HG03439 (cell line): ENCODE results near the gene HES7.
A peak's percentile ranks its signal among the peaks of the same experiment; 100 is the strongest.
"Not testable (repeated sequence)": the region's sequence is repeated elsewhere in the genome, so short reads cannot be mapped to it uniquely, and the experiment has no call there.

Source experiments
- ATAC-seq: cut with Tn5 transposase; IDR thresholded peaks from one replicate; pipeline ENCODE4 v1.9.1; 2021; ENCODE audit warnings: mild to moderate bottlenecking, moderate library complexity; ENCODE audit not compliant: unreplicated experiment

Gene HES7

DNA sequence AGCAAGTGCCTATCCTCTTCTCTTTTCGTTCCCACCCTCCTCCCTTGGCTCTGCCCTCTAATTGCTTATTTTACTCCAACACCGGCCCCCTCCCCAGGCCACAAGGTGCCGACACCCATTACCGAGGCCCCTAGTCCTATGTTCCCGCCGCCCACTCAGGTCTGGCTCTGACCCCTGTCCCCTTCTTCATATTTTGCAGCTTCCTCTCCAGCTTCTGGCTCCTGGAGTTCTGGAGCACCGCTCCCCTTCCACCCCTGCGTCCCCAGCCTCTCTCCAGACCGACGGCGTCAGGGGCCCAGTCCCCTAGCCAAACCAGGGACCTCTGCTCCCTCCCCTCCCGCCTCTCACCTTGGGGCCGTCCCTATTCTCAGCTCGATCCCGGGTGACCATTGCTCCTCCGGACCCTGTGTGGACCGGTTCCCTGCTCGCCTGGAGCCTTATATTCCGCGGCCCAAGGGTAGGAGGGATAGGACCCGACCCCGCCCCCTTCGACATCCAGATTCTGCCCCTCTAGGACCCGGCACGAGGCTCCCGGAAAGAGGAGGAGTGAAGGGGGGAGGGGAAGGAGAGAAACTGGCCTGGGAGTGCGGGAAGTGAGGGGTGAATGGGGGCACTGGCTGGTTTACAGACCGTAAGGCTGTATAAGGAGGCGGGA, at the start of gene HES7:
Gene HES7 (minus strand): TSS at position 412 of the 655 bp plus-strand sequence. CDS start 22 bp downstream, at position 390.
- no peak for ATAC-seq

DNA sequence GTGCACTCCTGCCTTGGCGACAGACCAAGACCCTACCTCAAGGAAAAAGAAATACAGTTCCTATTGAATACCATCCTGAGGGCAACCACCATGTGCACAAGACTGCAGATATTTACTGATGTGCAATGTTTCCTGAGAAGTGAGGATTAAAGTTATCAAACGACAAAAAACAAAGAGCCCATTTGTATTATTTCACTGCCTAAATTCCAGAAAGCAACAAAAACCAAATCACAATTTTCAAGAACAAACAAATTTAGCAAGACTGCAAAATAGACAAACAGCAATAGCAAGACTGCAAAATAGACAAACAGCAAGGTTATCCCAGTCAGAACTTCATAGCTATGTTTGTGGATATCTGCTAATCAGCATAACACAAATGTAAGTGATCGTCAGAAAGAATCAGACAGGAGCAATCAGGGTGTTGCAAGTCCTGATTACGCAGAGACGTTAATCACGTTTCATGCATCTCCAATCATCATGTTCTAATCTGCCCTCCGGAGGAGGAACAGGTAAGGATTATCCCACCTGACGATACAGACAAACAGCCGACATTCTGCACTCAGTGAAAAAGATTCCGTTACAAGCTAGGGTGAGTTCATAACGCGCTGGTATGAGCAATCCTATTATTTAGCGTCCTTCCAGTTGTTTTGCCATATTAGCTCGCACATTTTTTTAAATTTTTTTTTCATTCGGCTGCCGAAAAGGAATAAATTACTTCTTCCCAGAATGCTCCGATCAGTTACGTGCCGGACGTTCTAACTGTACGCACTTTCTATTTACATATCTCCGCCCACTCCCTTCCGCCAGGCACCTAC, 49.4 kb upstream of the HES7 start:
- peak; percentile 75 for ATAC-seq

DNA sequence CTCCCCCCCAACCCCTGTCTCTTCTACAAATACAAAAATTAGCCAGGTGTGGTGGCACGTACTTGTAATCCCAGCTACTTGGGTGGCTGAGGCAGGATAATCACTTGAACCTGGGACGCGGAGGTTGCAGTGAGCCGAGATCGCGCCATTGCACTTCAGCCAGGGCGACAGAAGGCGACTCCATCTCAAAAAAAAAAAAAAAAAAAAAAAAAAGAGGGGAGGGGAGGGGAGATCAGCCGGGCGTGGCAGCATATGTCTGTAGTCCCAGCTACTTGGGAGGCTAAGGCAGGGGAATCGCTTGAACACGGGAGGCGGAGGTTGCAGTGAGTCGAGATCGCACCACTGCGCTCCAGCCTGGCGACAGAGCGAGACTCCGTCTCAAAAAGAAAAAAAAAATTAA, 46.3 kb upstream of the HES7 start:
- not testable (repeated sequence) for ATAC-seq

DNA sequence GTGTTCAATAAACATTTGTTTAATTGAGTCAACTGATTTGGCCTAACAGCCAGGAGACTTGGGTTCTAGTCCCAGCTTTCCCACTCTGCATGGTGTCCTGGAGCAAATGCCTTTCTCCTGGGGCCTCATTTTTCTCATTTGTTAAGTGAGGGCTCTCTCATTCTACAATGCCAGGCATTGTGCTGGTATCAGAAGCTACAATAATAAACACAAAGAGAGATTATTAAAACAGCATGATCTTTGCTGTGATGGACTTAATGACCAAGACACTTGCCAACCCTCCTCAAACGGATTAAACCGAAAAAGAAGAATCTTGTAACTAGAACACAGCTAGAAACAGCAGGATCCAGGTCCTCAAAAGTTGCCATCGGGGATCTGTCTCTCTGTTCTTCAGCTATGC, 43.6 kb upstream of the HES7 start:
- no peak for ATAC-seq

DNA sequence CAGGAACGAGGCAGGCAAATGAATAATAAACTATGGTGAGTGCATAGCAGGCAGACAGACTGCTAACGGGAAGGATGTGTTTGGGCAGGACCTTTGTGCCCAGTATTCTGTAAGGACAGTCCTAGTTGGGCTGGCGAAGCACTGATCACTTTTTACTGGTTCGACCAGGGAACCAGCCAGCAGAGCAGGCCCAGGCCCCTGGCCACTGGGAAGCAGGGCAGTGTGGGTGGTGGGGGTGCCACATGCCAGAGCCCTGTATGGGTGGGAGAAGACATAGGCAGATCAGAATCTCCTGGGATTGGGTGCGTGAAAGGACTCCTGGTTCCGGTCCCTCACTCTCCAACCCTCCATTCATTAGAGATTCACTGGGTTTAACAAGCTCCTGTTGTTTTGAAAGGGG, 42.8 kb upstream of the HES7 start:
- no peak for ATAC-seq

DNA sequence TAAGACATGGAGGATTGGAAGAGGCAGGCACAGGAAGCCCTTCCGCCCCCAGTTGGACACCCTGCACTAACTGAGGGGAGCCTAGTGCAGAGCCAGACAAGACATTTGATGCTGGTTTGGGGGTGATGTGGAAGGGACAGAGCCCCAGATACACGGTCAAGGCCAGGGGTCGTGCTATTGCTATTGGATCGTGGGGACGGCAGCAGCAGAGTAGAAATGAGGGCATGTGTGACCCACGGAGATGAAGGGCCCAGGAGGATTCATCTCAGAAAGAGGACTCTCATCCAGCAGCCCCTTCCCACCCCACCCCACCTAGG, 40.9 kb upstream of the HES7 start:
- no peak for ATAC-seq

DNA sequence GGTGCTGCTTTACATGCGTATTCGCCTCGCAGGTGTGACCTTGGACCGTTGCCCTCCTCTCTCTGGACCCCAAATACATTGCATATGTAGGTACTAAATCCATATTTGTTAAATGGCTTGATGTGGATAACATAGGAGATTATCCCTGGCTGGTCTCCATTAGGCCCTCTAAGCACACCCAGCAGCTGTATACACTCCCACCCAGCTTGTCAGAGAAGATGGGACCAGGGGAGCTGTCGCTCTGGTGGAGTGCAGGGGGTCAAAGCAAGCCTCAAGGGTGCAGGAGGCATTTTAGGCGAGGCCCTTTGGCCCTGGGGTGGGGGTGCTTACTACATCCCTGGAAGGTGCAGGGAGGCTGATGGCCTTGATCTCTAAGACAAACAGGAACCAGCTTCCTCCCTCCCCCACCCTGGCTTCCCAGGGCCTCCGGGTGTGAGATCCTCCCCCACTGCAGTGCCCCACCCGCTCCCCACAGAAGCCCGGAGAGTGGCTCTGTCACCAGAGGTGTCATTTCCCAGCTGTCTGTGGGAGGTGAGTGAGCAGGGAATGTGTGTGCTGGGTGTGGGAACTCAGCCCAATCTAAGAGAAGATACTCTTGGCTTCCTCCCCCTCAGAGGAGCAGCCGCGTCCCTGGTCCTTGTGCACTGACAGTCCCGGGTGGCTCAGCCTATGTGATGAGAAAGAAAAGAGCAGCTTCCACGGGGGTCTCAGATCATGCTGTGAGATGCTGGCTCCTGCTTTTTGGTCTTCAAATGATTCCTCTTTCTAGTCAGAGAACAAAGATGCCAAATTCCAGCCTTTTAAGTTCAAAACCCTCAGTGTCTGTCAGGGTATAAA, 40.3 kb upstream of the HES7 start:
- no peak for ATAC-seq

DNA sequence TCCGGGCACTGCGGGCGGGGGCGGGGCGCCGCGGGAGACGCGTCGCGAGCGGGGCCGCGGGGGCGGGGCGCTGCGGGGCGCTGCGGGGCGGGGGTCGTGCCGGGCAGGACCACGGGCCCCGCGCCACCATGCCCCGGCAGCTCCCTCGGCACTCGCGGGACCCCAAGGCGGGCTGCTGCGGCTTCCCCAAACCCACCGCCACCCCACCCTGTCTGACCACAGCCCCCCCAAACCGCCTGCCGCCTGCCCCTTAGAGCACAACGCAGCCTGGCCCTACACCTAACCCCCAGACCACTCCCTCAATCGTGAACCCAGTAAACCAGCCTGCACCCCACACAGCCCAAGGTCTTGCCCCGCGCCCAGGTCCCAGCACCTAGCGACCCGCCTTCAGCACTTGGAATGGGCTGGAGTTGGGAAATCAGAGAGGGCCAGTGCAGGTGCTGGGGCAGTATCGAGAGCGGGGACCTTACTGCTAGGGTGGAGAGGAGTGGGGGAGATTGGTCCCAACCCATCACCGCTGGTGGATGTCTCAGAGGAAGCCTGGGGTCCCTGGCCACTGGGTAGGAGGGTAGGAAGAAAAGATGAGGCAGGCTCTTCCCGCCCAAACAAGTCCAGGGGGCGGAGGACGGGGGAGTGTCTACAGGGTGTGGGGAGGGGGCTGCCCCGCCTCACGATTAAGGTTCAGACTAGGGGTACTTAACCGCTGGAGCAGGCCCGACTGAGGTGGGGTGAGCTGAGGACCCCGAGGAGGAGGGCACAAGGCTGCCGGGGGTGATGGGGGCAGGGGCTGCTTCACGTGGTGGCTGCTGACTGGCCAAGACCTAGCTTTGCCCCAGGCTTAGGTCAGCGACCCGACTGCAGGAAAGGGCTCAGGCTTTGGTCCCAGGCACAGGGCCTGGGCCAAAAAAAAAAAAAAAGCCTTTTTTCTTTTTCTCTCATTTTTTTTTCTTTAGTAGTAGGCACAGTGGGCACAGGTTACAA, 39.4 kb upstream of the HES7 start:
- ATAC-seq = no peak

DNA sequence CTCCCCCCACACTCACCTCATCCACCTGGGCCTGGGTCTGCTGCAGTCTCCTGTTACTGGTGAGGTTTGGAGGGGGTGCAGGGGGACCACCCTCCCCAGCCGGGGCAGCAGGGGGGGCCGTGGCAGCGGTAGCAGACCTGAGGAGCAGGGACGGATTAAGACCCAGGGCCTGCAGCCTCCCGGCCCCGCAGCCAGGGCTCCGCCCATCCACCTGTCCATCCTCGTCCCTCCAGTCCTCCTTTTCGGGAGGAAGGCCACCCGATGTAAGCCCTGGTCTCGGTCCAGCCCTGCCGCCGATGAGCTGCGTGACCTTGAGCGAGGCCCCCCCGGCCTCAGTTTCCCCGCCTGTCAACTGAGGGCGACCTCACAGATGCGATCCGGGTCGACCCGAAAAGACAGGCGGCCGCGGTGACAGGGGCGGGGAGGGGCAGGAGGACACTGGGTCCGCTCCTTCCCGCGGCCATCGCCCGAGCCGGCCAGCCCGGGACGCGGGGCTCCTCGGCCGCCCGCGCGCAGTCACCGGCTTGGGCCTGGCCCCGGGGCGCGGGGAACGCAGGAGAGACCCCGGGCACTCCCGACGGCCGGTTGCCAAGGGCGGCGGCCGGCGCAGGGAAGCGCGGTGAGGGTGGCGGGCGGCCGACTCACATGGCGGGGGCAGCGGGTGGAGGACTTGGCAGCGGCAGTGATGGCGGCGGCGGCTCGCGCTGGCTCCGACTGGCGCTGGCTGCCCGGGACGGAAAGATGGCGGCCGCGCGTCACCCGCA, 38.5 kb upstream of the HES7 start, which contains the start of gene VAMP2:
Gene VAMP2 (minus strand): TSS at position 716 of the 764 bp plus-strand sequence. CDS start 69 bp downstream, at position 647.
- ATAC-seq = no peak

DNA sequence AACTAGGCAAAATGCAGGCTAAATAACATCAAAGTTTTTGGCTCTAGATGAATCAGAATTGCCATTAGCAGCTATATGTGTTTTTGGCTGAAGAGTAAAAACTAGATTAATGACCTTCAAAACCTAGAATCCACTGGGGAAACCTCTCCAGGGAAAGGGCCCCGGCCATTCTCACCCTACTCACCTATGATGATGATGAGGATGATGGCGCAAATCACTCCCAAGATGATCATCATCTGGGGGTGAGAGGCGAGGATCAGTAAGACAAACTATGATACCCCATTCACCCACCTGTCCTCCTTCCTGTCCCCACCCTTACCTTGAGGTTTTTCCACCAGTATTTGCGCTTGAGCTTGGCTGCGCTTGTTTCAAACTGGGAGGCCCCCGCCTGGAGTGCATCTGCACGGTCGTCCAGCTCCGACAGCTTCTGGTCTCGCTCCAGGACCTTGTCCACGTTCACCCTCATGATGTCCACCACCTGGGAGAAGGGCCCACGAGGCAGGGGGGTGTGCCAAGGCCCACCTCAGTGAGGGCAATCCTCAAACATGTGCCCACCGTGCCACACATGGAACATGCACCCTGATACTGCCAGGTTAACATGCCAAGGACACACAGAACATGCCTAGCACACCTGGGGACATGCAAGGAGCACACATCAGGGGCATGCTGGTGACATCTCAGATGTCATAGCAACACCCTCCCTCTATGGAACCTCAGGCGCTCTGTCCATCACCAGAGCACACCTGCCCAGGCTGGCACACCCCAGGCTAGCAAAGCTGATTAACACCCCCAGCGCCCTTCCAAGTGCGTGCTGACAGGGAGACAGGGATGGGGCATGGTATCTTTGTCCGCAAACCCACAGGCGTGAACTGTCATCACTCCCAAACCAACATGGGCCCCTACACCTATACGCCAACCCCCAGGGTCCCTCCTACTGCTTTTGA, 37.7 kb upstream of the HES7 start:
- no peak for ATAC-seq

DNA sequence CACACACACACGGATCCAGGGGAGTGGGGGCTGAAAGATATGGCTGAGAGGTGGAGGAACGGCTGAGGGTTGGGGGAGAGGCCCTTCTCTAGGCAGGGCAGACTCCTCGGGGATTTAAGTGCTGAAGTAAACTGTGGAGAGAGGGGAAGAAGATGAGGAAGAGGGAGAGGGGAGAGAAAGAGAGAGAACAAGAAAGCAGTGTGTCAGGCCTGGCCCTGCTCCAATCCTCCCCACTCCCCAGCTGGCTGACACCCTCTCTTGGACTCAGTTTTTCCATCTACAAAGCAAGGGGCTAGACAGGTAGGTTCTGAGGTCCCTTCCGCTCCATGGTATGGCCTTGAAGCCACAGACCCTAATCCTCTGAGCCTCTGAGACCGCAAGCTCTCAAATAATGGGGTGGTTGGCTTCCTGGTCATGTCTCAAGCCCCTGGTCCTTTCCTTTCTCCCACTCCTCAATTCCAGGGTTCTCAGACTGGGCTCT, 36.9 kb upstream of the HES7 start:
- ATAC-seq = no peak

DNA sequence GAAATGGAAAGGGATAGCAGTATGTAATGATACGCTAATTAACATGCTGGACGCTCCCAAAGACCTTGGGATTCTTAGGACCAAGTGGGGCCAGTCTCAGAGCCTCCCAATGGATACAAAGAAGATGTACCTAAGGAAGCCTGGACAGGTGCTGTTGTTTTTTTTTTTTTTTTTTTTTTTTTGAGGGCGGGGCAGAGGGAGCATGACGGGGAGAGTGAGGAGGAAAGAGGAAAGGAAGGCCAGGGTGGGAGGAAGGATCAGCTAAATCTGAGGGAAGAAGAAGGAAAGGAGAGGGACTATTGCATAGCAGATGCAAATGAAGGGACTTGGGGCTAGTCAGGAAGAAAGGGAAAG, 36.3 kb upstream of the HES7 start:
- no peak for ATAC-seq

DNA sequence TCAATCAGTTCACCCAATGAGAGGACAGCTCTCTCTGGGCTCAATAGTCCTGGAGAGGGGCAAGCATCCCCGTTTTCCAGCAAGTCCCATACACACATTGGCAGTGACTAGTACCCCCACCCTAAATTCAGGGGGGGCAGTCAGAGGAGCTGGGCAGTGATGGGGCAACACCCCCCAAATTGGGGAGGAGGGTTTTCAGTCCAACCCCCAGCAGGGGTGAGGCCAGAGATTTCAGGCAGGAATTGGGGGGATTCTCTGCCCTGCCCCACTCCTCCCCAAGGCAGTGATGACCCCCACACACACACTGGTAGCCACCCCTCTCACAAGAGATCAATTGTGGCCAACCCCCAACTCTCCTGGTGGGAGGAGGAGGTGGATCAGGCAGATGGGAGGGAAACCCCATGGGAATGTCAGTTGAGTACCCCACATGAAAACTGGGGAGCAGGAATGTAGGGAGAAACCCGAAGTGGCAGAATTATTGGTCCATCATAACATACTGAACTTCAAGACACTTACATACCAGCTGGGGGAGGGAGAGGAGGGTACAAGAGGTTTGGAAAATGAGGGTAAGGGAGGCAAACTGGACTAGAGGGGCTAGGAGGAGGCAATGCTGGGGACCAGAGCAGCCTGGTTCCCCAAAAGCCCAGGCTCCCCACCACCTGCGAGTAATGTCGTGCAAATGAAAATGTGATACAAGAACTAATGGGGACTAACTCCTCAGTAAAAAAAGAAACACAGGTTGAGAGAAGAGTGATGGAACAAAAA, 35.7 kb upstream of the HES7 start:
- no peak for ATAC-seq

DNA sequence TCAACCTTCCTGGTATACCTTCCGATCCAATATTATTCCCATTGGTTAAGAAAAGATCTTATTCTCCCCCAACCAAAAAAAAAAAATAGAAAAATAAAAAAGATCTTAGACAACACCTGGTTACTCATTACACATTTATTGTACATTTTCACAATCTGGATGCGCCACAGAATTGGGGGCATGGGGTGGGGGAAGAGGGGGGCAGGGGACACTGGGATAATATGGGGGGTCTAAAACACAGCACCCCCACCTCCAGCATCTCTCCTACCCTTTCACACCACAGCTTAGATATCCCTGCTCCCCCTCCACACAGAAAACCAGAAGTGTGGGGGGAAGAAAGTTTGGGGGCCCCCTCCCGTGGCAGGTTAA, 35.1 kb upstream of the HES7 start:
- no peak for ATAC-seq

DNA sequence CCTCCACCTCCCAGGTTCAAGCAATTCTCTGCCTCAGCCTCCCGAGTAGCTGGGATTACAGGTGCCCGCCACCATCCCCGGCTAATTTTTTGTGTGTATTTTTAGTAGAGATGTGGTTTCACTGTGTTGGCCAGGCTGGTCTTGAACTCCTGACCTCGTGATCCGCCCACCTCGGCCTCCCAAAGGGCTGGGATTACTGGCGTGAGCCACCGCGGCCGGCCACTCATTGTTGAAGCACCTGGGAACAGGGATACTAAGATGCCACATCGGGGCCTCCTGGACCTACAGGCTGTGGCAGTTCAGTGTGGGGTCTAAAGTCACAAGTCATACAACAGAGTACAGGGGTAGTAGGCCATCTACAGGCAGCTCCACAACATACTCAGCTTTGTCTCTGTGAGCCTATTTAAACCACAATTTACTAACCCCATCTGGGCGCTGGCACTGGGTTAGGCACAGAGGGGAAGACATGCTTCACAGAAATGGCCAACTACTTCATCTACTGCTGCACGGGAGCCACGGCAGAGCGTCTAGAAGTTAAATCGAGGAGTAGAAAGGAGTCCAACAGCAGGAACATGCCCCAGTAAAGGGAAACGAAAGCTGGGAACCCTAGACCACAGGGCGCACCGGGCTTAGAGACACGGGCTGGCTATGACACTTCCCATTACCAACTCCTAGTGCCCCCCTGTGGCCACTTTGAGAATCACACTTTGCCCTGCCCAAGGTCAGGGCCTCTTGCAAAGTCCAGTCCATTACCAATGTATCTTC, 34.5 kb upstream of the HES7 start:
- ATAC-seq = no peak

DNA sequence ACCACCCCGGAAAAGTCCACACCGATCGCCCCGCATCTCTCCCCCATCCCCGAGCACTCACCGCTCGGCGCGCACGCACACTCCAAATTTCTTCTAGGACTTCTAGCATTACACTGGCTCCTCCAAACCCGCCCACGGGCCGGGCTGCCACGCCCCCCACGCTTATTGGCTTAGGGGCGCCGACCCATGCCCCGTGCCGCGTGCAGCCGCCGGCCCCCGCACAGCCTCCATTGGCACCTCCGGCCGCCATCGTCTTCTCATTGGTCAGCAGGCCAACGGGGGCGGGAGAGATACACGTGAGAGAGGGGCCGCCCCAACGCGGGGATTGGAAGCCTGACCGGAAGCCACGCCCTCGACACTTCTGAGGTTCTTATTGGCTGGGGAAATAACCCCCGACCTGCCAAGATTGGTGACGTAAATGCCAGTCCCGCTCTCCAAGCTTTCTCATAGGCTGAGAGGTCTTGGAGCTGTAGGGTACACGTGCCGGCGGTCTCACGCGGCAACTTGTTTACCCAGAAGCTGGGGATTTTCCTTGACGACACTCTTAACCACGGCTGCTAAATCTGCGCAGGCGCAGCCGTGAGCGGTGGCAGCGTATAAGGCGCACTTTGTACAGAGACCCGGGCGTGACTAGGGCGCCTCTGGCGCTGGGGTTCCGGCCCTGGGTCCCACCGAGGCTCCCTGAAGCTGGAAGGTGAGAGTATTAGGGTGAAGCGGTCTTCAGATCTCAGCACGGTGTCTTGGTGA, 32.5 kb upstream of the HES7 start:
- ATAC-seq = peak; percentile 77

DNA sequence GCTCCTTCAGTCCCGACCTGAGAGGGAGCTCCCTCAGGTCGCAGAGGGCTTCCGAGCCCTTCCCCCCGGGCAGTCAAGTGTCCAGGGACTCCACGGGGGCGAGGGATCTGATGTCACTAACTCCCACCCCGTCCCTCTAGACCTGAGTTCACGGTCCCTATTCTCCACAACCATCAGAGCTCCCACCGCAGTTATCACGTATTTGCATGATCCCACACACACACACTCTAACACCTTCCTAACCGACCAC, 32.0 kb upstream of the HES7 start:
- ATAC-seq = no peak
